Prostate gland (tissue), 2 donors: Measurements from ENCODE around the gene DCC. TPM values are rescaled to one million over a fixed set of nuclear protein-coding genes. Genes with fewer than 3 reads are reported as not detected.

Experiments
- DNase-seq: peaks from one replicate; pipeline ENCODE4 v3.0.0-alpha.2; 2019; ENCODE audit warnings: low spot score
- H3K27ac ChIP-seq, 2 donors: fragments of 200-600 bp; sonication (generic); 2 replicates each; pipeline ENCODE4 v1.5.1; 2017 to 2019
- H3K27me3 ChIP-seq: fragments of 200-600 bp; sonication (generic); replicated peaks from 2 replicates; pipeline ENCODE4 v1.5.1; 2019; ENCODE audit not compliant: insufficient read depth
- H3K36me3 ChIP-seq, 2 donors: fragments of 200-600 bp; sonication (generic); 1 replicate in 1 of 2; 2 replicates in 1 of 2; pipeline versions ENCODE4 v1.5.1 to v1.8.1; 2017 to 2019
- H3K4me1 ChIP-seq: fragments of 200-600 bp; sonication (generic); replicated peaks from 2 replicates; pipeline ENCODE4 v1.5.1; 2019
- H3K4me3 ChIP-seq, 2 donors: fragments of 200-600 bp; sonication (generic); 2 replicates each; pipeline ENCODE4 v1.5.1; 2017 to 2019
- H3K9me3 ChIP-seq: fragments of 200-600 bp; sonication (generic); 2 replicates; pipeline ENCODE4 v1.5.1; 2017
- CTCF ChIP-seq, 4 experiments: fragments of 200-600 bp in 2 of 4; fragments of 450-650 bp in 2 of 4; sonication (generic) in 2 of 4; IDR thresholded peaks; 1 replicate in 3 of 4; 2 replicates in 1 of 4; pipeline ENCODE4 v1.5.1; 2016 to 2019; ENCODE audit warnings: antibody characterized with exemption in 4 of 4, mild to moderate bottlenecking in 2 of 4, moderate library complexity in 2 of 4
- POLR2A ChIP-seq: fragments of 450-650 bp; IDR thresholded peaks from one replicate; pipeline ENCODE4 v1.6.1; 2016; ENCODE audit warnings: antibody characterized with exemption, mild to moderate bottlenecking
- POLR2AphosphoS5 ChIP-seq: sonication (generic); formaldehyde crosslinking; IDR thresholded peaks from one replicate; pipeline ENCODE4 v1.6.1; 2017; ENCODE audit warnings: antibody characterized with exemption
- WGBS: methylation state at CpG from one replicate; pipeline ENCODE4 v1.1.5; 2018; 5-methylcytosine and 5-hydroxymethylcytosine counted together
- intact Hi-C: fragments of 100-400 bp; cut with DNase I; formaldehyde crosslinking; loops from one replicate; pipeline ENCODE4 v1.14.2; 2022
- total RNA-seq, 2 donors: library from RNA; depleted of rRNA; stranded (reverse); fragments of >200 nt; gene quantifications; one replicate each; pipeline ENCODE4 v1.1.0, GENCODE V29; 2016

Gene DCC
- total RNA-seq, 2 donors from 2014 or later = 0.55 to 3.7 TPM

GRCh38 chr18:52678034-52678433, 338.0 kb downstream of the DCC start:
- H3K27me3 ChIP-seq = no peaks in the 10 kb centered on the region
- H3K4me1 ChIP-seq = no peaks in the 10 kb centered on the region
- intact Hi-C loops = loop anchor here (10.0 kb wide), 1 partner anchor 1013 kb away; no protein-coding TSS in a partner anchor
- H3K4me3 ChIP-seq = no peak overlapping the region
- no peak for DNase-seq
- H3K27ac ChIP-seq = no peak overlapping the region
- TF ChIP-seq POLR2AphosphoS5 (no peak), POLR2A (no peak), CTCF (IDR thresholded peaks at IDR 0.05) (no peak)
- no peaks in the 10 kb centered on the region for H3K36me3 ChIP-seq
- no peaks in the 10 kb centered on the region for H3K9me3 ChIP-seq
- 29% methylated on average over 3 of the region's 3 CpGs for WGBS

- H3K27ac ChIP-seq = no peak overlapping the region
- no peaks in the 10 kb centered on the region for H3K4me1 ChIP-seq
- TF ChIP-seq POLR2AphosphoS5 (no peak), POLR2A (no peak), CTCF (IDR thresholded peaks at IDR 0.05) (no peak)
- no peaks in the 10 kb centered on the region for H3K36me3 ChIP-seq
- intact Hi-C loops = loop anchor here (10.0 kb wide), 1 partner anchor 1014 kb away; no protein-coding TSS in a partner anchor
- H3K27me3 ChIP-seq = no peaks in the 10 kb centered on the region
- no peak for DNase-seq
- WGBS = 44% methylated on average over 8 of the region's 8 CpGs
- no peaks in the 10 kb centered on the region for H3K9me3 ChIP-seq
- H3K4me3 ChIP-seq = no peak overlapping the region
Measured at GRCh38 chr18:52678551-52678950, 338.6 kb downstream of the DCC start.

DNA sequence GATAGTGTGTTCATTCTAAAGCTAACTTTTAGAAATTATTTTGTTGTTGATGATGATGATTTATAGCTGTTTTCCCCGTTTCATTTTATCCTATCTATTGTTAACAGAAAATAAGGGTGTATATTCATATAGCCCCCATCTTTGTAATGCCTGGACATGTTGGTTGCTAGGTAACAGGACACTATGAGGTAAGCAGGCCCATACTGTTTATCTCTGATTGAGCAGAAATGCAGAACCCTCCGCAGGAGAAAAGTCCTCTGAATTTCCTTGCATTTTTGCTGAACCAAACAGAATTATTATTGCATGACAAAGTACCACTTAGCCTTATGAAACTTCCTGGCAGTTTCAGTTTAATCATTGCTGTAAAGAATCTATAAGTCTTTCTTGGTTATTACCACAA, 339.4 kb downstream of the DCC start:
- H3K27me3 ChIP-seq = no peaks in the 10 kb centered on the region
- H3K27ac ChIP-seq = no peak overlapping the region
- no peaks in the 10 kb centered on the region for H3K4me1 ChIP-seq
- no peaks in the 10 kb centered on the region for H3K9me3 ChIP-seq
- H3K36me3 ChIP-seq = no peaks in the 10 kb centered on the region
- no peak overlapping the region for H3K4me3 ChIP-seq
- DNase-seq = no peak
- 55% methylated on average over 2 of the region's 2 CpGs for WGBS
- TF ChIP-seq POLR2A (no peak), POLR2AphosphoS5 (no peak)
- intact Hi-C loops = loop anchor here (10.0 kb wide), 1 partner anchor 1015 kb away; no protein-coding TSS in a partner anchor

GRCh38 chr18:52682260-52682659, 342.3 kb downstream of the DCC start:
- WGBS = 46% methylated on average over 4 of the region's 4 CpGs
- TF ChIP-seq POLR2AphosphoS5 (no peak), CTCF (IDR thresholded peaks at IDR 0.05) (no peak), POLR2A (no peak)
- no peaks in the 10 kb centered on the region for H3K27me3 ChIP-seq
- no peaks in the 10 kb centered on the region for H3K4me1 ChIP-seq
- H3K27ac ChIP-seq = no peak overlapping the region
- intact Hi-C loops = no loop called here
- no peak overlapping the region for H3K4me3 ChIP-seq
- H3K36me3 ChIP-seq = no peaks in the 10 kb centered on the region
- H3K9me3 ChIP-seq = no peaks in the 10 kb centered on the region
- no peak for DNase-seq

DNA sequence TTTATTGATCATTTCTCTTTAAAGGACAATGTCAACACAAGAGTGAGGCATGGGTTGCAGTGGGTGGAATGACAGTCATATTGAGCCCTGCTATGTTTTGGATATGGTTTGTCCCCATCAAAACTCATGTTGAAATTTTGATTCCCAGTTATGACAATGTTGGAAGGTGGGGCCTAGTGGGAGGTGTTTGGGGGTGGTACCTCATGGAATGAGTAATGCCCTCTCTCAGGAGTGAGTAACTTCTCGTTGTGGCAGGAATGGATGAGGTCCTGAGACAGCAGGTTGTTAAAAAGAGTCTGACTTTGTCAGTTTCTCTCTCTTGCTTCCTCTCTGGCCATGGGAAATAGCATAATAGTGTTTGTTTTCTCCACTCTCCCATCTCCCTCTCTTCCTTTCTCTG, 345.3 kb downstream of the DCC start:
- no peaks in the 10 kb centered on the region for H3K27me3 ChIP-seq
- H3K9me3 ChIP-seq = no peaks in the 10 kb centered on the region
- no peaks in the 10 kb centered on the region for H3K4me1 ChIP-seq
- H3K27ac ChIP-seq = no peak overlapping the region
- H3K4me3 ChIP-seq = no peak overlapping the region
- DNase-seq = no peak
- TF ChIP-seq POLR2AphosphoS5 (no peak), CTCF (IDR thresholded peaks at IDR 0.05) (no peak), POLR2A (no peak)
- intact Hi-C loops = no loop called here
- no peaks in the 10 kb centered on the region for H3K36me3 ChIP-seq
- WGBS = 48% methylated on average over 1 of the region's 1 CpG
